HG03045 (cell line): Measurements from ENCODE around the gene ABCA6.
"Not testable (repeated sequence)": the region's sequence is repeated elsewhere in the genome, so short reads cannot be mapped to it uniquely, and the experiment has no call there.

Source experiments
- ATAC-seq: cut with Tn5 transposase; IDR thresholded peaks from one replicate; pipeline ENCODE4 v1.9.1; 2021; ENCODE audit warnings: mild to moderate bottlenecking, moderate library complexity; ENCODE audit not compliant: unreplicated experiment

ABCA6 gene

DNA sequence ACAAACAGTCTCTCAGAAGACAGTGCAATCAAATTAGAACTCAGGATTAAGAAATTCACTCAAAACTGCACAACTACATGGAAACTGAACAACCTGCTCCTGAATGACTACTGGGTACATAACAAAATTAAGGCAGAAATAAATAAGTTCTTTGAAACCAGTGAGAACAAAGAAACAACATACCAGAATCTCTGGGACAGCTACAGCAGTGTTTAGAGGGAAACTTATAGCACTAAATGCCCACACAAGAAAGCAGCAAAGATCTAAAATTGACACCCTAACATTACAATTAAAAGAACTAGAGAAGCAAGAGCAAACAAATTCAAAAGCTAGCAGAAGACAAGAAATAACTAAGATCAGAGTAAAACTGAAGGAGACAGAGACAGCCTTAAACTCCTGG is 68.3 kb downstream of the ABCA6 start:
- not testable (repeated sequence) for ATAC-seq

DNA sequence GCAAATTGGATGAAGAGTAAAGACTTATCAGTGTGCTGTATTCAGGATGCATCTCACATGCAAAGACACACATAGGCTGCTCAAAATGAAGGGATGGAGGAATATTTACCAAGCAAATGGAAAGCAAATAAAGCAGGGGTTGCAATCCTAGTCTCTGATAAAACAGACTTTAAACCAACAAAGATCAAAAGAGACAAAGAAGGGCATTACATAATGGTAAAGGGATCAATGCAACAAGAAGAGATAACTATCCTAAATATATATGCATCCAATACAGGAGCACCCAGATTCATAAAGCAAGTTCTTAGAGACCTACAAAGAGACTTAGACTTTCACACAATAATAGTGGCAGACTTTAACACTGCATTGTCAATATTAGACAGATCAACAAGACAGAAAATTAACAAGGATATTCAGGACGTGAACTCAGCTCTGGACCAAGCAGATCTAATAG is 68.9 kb downstream of the ABCA6 start:
- ATAC-seq, result not testable (repeated sequence)

DNA sequence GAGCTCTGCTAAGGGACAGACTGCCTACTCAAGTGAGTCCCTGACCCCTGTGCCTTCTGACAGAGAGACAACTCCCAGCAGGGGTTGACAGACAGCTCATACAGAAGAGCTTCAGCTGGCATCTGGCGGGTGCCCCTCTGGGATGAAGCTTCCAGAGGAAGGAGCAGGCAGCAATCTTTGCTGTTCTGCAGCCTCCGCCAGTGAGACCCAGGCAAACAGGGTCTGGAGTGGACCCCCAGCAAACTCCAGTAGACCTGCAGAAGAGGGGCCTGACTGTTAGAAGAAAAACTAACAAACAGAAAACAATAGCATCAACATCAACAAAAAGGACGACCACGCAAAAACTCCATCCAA is 70.5 kb downstream of the ABCA6 start:
- not testable (repeated sequence) for ATAC-seq

DNA sequence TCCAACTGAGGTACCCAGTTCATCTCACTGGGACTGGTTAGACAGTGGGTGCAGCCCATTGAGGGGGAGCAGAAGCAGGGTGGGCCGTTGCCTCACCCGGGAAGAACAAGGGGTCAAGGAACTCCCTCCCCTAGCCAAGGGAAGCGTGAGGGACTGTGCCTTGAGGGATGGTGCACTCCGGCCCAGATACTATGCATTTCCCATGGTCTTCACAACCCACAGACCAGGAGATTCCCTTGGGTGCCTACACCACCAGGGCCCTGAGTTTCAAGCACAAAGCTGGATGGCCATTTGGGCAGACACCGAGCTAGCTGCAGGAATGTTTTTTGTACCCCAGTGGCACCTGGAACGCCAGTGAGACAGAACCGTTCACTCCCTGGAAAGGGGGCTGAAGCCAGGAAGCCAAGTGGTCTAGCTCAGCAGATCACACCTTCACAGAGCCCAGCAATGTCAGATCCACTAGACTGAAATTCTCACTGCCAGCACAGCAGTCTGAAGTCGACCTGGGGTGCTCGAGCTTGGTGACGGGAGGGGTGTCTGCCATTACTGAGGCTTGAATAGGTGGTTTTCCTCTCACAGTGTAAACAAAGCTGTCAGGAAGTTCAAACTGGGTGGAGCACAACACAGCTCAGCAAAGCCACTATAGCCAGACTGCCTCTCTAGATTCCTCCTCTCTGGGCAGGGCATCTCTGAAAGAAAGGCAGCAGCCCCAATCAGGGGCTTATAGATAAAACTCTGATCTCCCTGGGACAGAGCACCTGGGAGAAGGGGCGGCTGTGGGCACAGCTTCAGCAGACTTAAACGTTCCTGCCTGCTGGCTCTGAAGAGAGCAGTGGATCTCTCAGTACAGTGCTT is 71.1 kb downstream of the ABCA6 start:
- not testable (repeated sequence) for ATAC-seq

DNA sequence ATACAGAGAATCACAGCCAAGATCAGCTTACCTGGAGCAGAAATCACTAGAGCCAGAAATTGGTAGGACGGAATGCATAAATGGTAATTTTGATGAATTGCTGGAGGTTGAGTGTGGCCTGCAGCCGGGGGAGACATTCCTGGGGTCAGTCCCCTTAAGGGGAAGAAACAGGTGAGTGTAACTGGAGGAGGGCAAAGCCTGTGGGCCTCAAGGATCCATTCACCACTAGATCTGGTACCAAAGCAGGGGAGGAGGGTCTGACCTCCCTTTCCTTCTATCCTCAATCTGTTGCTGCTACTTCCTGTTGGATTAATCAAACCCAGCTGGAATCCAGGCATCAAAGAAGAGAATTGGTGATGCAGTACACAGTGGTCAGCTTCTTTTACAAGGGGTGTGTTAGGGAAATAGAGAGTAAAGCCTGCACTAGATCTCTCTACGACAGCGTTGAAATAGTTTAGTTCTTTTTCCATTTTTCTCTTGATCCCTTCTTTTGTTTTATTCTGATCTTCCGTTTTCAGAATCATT is 72.4 kb downstream of the ABCA6 start:
- no peak for ATAC-seq

DNA sequence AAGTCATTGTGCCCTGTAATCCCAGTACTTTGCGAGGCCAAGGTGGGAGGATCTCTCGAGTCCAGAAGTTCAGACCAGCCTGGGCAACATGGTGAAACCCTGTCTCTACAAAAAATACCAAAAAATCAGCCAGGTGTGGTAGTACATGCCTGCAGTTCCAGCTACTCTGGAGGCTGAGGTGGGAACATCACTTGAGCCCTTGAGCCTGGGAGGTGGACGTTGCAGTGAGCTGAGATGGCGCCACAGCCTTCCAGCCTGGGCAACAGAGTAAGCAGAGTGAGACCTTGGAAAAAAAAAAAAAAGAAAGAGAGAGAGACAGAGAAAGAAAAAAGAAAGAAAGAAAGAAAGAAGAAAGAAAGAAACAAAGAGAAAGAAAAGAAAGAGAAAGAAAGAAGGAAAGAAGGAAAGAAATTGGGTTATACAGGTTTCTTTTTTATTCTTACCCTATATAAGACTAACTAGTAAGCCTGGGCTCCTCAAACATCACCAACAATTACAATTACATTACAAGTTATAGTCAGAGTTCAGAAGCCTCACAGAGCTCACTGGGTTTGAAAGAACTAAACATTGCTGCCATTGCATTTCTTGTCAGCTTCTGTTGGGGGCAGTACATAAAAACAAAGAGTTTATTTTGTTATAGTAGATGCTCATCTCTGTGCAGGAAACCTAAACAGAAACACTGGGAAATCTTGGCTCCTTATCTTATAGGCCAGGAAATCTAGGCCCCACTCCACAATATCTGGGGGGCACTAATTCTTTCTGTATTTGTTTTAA is 74.2 kb downstream of the ABCA6 start:
- no peak for ATAC-seq

DNA sequence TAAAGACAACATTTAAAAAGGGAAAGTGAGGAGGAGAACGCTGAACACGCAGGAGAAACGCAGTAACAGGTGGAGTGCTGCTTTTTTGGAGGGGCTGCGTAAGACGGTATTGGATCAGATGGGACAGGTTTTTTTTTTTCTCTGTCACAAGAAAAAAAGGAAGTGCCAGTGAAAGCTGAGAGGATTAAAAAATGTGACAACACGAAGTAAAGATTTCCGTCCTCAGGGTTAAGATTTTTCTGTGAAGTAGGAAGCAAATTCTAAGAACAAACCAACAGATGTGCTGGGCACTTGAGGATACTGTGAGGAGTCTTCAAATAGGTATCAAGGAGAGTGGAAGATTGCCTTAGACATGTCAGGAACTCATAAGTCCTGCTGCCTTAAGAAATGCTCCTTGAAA is 75.2 kb downstream of the ABCA6 start:
- no peak for ATAC-seq

DNA sequence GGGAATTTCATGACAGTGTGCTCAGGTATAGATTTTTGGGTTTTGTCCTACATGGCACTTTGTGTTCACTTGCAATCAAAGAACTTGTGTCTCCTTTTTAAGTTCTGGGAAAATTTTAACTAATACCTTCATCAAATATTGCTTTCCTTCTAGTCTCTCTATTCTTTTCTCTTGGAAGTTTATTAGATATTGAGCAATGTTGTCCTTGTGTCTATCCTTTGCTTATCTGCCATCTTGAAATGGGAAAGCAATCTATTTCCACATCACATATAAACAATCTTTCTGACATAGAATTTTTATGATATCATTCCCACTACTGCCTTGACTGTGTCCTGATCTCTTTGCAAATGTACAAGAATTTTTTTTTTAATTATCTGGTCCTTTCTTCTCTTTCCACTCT is 76.6 kb downstream of the ABCA6 start:
- no peak for ATAC-seq

DNA sequence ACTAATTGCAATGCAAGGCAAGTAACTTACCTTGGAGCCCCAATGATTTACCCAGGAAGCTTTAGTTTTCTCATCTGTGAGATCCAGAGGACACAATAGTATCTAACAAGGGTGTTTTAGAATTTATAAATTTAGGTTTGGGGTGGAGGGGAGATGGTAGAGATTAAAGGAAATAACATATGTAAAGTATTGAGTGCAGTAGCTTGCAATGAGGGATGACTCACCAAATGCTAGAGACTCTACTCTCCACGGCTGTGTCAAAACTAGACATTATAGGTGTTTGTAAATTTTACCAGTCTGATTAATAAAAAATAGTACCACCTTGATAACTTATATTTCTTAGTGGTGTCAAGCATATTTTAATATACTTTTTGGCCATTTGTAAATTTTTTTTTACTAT is 77.2 kb downstream of the ABCA6 start:
- no peak for ATAC-seq

DNA sequence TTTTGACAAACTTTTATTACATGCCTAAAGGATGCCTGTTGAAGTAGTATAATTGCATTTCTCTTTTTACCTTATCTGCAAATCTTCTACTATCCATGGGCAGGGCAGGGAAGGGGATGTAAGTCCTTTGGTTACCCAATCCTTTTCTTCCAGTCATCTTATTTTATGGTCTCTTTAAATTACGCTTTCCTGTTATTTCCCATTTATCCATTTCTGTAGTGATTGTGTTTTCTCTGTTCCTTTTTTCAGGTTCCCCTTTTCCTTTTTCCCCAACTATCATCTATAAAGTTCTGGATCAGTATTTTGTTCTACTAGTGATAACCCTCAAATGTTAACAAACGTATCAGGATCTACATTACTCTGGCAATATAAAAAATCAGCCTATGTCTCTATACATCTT is 77.7 kb downstream of the ABCA6 start:
- no peak for ATAC-seq

DNA sequence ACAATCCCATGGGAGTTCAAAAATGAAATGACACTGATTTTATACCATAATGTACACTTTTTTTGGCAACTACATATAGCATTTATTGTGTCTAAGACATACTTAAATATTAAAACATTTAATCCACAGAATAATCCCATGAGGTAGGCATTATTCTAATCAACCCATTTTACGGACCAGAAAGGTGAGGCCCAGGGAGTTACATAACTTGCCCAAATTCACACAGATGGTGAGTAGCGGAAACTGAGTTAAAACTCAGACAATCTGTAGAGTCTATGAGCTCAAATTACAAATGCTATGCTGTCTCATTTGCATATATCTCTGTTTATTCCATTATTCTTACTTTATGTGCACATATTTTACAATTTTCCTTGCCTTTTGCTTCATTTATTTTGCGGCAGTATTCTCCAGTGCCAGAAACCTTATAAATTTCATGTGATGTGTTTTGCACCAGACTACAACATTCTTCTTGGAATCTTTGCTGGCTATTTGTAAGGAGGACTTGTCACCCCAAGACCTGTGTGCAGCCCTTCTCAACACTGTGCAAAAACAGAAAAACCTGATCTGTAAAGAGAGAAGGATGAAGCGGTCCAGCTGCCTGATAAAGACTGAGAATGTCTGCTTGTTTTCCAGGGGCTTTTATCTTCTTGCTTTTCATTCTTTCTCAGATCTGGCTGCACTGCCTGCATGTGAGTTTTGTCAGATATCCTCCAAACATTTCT is 78.7 kb downstream of the ABCA6 start:
- ATAC-seq, result no peak

DNA sequence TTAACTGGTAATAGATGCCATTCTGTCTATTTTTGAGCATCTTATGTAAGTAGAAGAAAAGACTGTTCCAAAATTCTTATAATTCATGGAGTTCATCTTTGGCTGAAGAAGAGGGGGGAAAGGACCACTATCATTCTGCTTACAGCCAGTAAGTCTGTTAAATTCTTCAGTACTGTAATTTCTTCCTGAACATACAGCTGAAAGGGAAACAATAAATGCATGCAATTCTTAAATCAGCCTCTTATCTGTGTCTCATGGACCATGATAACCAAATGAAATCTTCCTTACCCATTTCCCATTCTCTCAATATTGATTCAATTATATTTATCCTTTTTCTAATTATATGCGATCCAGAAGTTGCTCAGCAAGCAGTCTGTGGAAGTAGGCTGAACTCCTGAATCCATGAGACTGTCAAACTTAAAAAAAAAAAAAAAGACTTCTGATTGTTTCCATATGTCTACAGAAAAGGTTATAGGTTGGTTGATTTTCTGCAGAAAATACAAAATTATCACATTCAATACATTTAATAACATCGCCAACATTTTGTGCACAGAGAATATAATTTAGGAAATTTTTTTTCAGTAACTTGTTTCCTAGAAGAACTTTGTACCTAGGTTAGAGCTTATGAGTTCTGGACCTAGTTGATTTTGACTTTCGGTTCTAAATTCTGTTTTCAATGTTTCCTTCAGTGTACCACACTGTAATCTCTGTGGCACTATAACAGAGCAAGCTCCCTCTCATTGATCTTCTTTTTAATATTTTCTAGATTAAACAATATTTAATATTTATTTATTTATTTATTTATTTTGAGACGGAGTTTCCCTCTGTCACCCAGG is 79.8 kb downstream of the ABCA6 start:
- ATAC-seq, result no peak

DNA sequence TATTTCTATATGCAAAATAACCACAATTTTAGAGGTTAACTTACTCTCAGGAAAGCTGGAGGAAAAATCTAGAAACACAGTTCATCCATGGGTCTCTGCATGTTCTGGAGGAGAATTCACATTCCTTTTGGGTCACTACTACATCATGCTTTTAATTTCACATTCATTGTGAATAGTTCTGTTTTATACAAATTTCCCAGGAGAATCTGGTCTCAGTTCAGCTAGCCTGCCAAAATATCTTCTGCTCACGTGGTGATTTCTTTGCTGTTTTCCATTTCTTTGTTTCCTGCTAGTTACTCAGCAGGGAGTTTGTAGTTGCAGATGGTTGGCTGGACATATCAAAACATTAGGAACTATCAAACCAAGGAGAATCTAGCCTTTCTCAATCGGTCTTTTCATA is 80.9 kb downstream of the ABCA6 start, which contains the start of gene ABCA9:
TSS of gene ABCA9 (minus strand) at position 106 of the 400 bp plus-strand sequence. CDS start 9,801 bp downstream, outside the sequence.
- no peak for ATAC-seq

DNA sequence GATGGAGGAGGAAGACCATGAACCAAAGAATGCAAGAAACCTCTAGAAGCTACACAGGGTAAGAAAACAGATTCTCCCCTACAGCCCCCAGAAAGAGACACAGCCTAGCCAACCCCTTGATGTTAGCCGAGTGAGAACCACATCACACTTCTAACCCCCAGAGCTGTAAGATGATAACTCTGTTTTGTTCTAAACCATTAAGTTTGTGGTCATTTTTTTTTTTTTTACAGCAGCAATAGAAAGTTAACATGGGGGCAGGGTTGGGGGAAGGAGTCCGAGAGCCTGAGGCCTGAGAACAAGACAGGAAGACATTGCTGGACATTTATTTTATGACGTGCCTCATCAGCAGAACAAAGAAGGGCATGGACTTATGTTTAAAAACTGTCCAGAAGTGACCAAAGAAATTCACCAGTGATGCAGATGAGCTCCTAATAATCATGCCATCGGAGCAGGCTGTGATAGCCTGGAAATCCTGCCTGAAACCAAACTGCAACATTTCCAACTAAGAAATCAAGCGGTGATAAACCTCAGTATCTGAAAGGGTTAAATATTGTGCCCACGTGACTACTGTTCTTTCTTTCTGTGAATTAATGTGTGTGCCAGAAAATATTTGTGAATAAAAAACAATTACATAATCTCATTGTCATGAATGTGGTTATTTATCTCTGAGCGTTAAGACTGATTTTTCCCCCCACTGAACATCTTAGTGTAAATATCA is 82.1 kb downstream of the ABCA6 start:
- no peak for ATAC-seq

DNA sequence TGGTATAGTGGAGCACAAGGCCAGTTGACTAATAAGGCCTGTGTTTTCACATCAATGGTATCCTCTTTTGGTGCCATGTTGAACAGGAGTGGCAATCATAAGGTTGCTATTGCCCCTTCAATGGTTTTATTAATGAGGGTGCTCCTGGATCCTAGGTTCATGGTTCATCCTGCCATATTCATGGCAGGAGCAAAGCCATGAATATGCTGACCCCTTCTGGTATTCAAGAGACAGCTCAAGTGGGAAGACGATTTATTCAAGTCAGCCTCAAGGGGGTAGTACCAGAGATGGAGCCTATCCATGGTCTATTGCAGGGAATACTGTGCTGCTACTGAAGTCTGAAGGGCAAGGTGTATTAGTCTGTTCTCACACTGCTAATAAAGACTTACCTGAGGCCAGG is 83.5 kb downstream of the ABCA6 start:
- no peak for ATAC-seq

DNA sequence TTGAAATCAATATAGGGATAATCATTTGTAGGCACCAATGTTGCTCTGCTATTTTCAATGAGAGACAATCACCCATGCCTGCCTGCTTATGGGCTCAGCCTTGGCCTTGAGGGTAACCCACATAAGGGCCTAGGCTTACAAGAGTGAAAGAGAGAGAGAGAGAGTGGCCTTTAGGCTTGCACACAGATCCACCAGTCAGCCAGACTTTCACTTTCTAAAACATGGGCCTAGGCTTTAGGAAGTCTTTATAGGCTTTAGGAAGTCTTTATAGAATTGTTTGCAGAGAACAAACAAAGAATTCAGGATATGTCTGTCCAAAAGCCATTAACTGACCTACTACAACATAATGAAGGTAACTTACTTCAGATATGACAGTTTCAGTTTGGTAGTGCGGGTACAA is 84.4 kb downstream of the ABCA6 start:
- no peak for ATAC-seq

DNA sequence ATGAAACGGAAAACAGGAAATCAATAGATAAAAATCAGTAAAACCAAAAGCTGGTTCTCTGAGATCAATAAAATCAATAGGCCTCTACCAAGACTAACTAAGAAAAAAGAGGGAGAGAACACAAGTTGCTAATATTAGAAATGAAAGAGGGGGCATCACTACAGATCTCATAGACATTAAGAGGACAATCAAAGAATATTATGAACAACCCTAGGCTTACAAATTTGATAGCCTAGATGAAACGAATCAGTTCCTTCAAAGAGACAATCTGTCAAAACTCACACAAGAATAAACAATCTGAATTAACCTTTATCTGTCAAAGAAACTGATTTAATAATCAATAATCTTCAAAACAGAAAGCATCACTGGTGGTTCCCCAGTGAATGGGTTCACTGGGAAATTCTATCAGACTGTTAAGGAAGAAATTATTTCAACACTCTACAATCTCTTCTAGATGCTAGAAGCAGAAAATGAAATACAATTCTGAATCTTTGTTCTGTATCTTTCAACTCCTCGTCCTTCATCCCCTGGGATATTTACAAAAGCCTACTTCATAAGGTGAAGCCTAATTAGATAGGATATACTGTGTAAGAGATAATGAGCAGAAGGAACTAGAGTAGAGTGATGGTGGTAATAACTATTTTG is 85.4 kb downstream of the ABCA6 start:
- no peak for ATAC-seq

DNA sequence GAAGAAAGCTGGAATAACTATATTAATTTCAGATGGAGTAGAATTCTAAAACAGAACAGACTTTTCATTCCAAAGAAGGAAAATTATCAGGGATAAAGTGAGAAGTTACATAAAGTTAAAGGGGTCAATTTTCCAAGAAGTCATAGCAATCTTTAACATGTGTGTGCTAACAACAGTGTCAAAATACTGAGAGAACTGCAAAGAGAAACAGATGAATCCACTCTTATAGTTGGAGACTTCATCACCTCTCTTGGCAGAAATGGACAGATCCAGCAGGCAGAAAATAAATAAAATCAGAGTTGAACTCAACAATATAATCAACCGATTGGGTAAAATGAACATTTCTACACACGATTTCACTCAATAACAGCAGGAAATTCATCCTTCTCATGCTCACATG is 86.4 kb downstream of the ABCA6 start:
- ATAC-seq, result no peak
